ENCODE results near the gene UQCRFS1. TPM values are rescaled to one million over a fixed set of nuclear protein-coding genes. Genes with fewer than 3 reads are reported as not detected.
"Not testable (repeated sequence)": the region's sequence is repeated elsewhere in the genome, so short reads cannot be mapped to it uniquely, and the experiment has no call there.

The UQCRFS1 gene
- total RNA-seq, 1 donor from 2014 or later: 30.7 TPM

DNA sequence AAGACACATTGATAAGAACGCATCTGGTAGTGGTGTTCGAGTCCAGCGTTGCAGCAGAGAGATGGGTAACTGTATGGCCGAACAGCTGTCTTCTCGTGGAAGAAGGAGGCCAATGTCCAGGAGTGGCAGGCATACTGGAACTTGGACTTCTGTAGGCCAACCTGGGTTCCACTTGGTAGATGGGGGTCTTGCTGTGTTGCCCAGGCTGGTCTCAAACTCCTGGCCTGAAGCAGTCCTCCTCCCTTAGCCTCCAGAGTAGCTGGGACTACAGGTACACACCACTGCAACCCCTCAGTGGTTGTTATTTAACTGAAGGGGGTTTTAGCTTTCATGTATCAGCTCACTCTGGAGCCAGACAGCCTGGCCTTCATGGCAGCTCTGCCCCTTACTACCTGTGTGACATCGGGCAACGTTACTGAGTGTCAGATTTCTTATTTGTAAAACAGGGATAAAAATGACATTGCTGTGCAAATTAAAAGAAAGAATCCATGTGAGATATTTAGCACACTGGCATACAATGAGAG lies 2.4 kb upstream of the UQCRFS1 start:
- intact Hi-C loops (cut with micrococcal nuclease): loop anchor here (10.0 kb wide), 1 partner anchor 1999 kb away; no protein-coding TSS in a partner anchor

GRCh38 chr19:29214411-29214810 lies 1.5 kb upstream of the UQCRFS1 start:
- intact Hi-C loops (cut with micrococcal nuclease): loop anchor here (5.0 to 10.0 kb wide), 4 partner anchors 373 to 2000 kb away; no protein-coding TSS in a partner anchor

- intact Hi-C loops (cut with micrococcal nuclease): loop anchor here (2.0 to 10.0 kb wide), 8 partner anchors 64 to 2002 kb away; partner anchors contain the start of gene URI1
Observed at GRCh38 chr19:29212356-29212647, 649 bp downstream of the UQCRFS1 start.

- intact Hi-C loops (cut with micrococcal nuclease): loop anchor here (2.0 to 10.0 kb wide), 8 partner anchors 65 to 2003 kb away; partner anchors contain the start of gene URI1
Observed at GRCh38 chr19:29211562-29212355, 1.2 kb downstream of the UQCRFS1 start.

- intact Hi-C loops (cut with micrococcal nuclease): loop anchor here (5.0 to 10.0 kb wide), 4 partner anchors 376 to 2004 kb away; no protein-coding TSS in a partner anchor
Observed at GRCh38 chr19:29211041-29211440, 1.9 kb downstream of the UQCRFS1 start.

DNA sequence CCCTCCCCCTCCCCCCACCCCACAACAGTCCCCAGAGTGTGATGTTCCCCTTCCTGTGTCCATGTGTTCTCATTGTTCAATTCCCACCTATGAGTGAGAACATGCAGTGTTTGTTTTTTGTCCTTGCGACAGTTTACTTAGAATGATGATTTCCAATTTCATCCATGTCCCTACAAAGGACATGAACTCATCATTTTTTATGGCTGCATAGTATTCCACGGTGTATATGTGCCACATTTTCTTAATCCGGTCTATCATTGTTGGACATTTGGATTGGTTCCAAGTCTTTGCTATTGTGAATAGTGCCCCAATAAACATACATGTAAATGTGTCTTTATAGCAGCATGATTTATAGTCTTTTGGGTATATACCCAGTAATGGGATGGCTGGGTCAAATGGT lies 2.4 kb downstream of the UQCRFS1 start:
- intact Hi-C loops (cut with micrococcal nuclease): loop anchor here (5.0 to 10.0 kb wide), 4 partner anchors 377 to 2004 kb away; no protein-coding TSS in a partner anchor

- intact Hi-C loops (cut with micrococcal nuclease): not testable (repeated sequence)
Observed at GRCh38 chr19:29207403-29208187, 5.4 kb downstream of the UQCRFS1 start.

- intact Hi-C loops (cut with micrococcal nuclease): no loop called here
Observed at GRCh38 chr19:29206453-29206852, 6.5 kb downstream of the UQCRFS1 start.

- intact Hi-C loops (cut with micrococcal nuclease): no loop called here
Observed at GRCh38 chr19:29202281-29202680, 10.7 kb downstream of the UQCRFS1 start.

GRCh38 chr19:29201855-29202254 lies 11.1 kb downstream of the UQCRFS1 start:
- intact Hi-C loops (cut with micrococcal nuclease): no loop called here

DNA sequence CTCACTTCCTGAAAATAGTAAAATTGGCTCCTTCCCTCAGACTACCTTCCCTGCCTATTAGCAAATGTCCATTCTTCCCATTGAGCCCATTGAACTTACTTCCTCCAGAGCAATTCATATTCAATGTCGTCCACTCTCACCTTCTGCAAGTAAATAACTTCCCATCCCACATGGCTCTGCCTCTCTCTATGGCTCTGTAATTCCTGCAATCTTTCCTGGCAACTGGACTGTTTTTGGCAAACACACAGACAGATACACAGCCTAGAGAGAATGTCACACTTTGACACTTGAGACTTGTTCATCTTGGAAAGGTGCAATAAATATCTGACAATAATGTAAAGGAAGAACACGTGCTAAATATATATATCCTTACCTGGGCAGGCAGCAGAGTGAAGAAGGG lies 18.3 kb downstream of the UQCRFS1 start:
- intact Hi-C loops (cut with micrococcal nuclease): no loop called here

DNA sequence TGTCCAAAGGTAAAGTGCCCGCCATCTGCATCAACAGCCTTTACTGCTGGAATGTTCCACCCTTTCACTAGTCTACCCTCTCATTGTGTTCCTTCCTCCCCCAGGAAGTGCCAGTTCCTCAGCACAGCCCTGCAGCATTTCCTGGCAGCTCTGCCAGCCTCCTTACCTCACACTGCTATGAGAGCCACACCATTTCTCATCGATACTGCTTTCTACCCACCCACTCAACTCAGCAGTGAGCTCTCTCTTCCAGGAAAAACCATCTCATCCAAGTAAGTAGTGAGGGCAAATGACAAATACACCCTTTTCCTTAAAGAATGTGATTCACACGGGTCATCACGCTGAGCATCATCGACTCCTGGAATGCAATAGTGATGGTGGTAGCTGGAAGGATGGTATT lies 19.8 kb downstream of the UQCRFS1 start:
- intact Hi-C loops (cut with micrococcal nuclease): no loop called here

DNA sequence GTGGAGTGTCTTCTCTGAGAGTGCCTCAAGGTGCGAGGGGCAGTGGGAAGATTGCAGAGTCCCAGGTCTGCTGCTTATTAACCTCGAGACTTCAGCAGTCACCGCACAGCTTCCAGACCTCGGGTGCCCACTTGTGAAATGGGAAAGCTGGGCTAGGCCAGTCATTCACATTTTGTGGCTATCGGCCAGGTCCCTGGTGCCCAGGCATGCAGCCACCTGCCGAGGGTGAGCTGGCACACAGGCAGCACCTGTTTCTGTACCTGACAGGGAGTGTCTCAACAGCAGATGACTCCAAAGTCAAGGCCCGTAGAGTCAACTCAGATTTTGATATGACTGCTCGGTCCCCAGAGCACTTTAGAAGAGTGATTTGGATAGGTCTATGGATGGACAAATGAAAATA lies 21.9 kb downstream of the UQCRFS1 start:
- intact Hi-C loops (cut with micrococcal nuclease): no loop called here

DNA sequence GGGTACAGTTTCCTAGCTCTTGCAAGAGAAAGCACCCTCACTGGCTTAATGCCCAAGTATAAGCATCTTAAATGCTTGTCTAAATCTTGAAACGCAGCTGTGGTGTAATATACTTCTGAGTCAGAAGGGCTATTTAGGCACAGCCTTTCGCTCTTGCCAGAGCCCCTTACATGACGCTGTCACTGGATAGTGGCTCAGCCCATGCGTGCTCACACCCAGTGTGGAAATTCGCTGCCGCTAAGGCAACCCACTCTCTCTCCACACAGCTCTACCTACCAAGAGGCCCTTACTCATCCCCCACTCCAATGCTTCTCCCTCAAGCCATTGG lies 24.0 kb downstream of the UQCRFS1 start:
- intact Hi-C loops (cut with micrococcal nuclease): no loop called here

- intact Hi-C loops (cut with micrococcal nuclease): no loop called here
Observed at GRCh38 chr19:29188289-29189032, 24.5 kb downstream of the UQCRFS1 start.

DNA sequence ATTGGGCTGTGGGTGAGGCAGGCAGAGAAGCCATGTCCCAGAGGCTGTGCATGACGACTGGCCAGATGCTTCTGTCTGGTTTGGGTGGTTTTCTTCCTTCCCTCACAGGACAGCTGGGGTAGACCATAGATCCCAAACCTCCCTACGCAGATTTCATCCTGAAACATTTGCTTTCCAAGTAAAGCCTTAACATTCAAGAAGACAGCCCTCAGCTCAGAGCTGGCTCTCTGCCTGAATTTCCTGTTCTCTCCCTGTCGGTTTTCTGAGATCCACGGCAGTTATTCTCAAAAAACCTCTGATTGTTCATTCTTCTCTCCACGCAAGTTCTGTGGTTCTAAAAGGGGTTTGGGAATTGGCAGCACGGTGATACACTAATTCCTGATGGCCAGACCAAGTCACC lies 25.3 kb downstream of the UQCRFS1 start:
- intact Hi-C loops (cut with micrococcal nuclease): no loop called here

DNA sequence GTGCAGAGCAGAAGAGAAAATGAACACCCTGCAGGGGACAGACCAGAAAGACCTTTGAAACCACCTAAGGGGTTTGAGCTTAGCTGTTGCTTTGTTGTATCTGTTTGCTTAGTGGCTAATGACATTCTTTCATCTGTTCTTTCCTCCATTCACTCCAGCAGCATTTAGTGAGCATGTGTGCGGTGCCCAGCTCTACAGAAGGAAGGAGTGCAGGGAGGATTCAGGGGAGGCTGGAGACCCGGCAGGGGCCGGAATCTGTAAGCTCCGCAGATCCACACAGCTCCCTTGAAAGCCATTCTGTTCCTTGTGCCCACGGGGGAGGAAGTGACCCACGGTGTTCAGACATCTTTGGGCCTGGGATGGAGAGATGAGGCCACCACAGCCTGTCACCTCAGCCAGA lies 27.5 kb downstream of the UQCRFS1 start:
- intact Hi-C loops (cut with micrococcal nuclease): no loop called here

DNA sequence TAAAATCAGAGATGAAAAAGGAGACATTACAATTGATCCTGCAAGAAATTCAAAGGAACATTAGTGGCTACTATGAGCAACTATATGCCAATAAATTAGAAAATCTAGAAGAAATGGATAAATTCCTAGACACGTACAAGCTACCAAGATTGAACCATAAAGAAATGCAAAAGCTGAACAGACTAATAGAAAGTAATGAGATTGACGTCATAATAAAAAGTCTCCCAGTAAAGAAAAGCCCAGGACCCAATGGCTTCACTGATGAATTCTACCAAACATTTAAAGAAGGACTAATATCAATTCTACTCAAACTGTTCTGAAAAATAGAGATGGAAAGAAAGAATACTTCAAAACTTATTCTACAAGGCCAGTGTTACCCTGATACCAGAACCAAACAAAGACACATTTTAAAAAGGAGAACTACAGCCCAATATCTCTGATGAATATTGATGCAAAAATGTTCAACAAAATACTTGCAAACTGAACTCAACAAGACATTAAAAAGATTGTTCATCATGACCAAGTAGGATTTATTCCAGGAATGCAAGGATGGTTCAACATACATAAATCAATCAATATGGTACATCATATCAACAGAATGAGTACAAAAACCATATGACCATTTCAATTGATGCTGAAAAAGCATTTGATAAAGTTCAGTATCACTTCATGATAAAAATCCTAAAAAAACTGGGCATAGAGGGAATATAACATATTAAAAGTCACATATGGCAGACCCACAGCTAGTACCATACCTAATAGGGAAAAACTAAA lies 35.8 kb downstream of the UQCRFS1 start:
- intact Hi-C loops (cut with micrococcal nuclease): no loop called here

- intact Hi-C loops (cut with micrococcal nuclease): no loop called here
Observed at GRCh38 chr19:29173896-29174295, 39.1 kb downstream of the UQCRFS1 start.

DNA sequence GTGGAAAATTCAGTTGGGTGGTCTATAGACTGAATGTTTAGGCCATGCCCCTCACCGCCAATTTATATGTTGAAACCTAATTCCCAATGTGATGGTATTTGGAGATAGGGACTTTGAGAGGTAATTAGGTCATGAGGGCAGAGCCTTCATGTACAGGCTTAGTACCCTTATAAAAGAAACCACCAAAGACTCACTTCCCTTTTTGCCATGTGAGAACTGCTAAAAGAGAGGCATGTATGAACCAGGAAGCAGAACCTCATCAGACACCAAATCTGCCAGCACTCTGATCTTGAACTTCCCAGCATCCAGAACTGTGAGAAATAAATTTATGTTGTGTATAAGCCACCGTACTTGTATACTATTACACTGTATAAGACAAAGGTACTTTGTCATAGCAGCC lies 40.6 kb downstream of the UQCRFS1 start:
- intact Hi-C loops (cut with micrococcal nuclease): no loop called here

- intact Hi-C loops (cut with micrococcal nuclease): no loop called here
Observed at GRCh38 chr19:29171525-29171924, 41.4 kb downstream of the UQCRFS1 start.

Data from T-helper 1 cell treated with Interleukin-12 subunit alpha and Interleukin-12 subunit beta and Interleukin-4 antibody, amounts not matched to agents 30 ng/mL and 1 ng/mL, for 36 hours (primary cell).